Hepatocyte (in vitro differentiated cells): ENCODE data around the gene ATP9B.

Source experiments
- EZH2 ChIP-seq: fragments of 200-600 bp; sonication (generic); IDR thresholded peaks from 2 replicates; pipeline ENCODE4 v1.6.1; 2016; ENCODE audit warnings: antibody characterized with exemption, mild to moderate bottlenecking, borderline replicate concordance
- TF ChIP-seq, protein P1 (sequence below): fragments of 200-600 bp; sonication (generic); IDR thresholded peaks from 2 replicates; pipeline ENCODE4 v1.5.1; 2016; ENCODE audit warnings: antibody characterized with exemption, mild to moderate bottlenecking; ENCODE audit not compliant: poor library complexity

DNA sequence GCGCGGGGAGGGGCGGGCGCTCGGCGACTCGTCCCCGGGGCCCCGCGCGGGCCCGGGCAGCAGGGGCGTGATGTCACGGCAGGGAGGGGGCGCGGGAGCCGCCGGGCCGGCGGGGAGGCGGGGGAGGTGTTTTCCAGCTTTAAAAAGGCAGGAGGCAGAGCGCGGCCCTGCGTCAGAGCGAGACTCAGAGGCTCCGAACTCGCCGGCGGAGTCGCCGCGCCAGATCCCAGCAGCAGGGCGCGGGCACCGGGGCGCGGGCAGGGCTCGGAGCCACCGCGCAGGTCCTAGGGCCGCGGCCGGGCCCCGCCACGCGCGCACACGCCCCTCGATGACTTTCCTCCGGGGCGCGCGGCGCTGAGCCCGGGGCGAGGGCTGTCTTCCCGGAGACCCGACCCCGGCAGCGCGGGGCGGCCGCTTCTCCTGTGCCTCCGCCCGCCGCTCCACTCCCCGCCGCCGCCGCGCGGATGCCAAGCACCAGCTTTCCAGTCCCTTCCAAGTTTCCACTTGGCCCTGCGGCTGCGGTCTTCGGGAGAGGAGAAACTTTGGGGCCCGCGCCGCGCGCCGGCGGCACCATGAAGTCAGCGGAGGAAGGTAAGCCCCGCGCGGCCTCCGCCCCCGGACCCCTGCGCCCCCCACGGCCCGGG lies 326.7 kb downstream of the ATP9B start, which contains the start of gene NFATC1:
- no peak for TF ChIP-seq EZH2
- TF ChIP-seq, protein P1, sequence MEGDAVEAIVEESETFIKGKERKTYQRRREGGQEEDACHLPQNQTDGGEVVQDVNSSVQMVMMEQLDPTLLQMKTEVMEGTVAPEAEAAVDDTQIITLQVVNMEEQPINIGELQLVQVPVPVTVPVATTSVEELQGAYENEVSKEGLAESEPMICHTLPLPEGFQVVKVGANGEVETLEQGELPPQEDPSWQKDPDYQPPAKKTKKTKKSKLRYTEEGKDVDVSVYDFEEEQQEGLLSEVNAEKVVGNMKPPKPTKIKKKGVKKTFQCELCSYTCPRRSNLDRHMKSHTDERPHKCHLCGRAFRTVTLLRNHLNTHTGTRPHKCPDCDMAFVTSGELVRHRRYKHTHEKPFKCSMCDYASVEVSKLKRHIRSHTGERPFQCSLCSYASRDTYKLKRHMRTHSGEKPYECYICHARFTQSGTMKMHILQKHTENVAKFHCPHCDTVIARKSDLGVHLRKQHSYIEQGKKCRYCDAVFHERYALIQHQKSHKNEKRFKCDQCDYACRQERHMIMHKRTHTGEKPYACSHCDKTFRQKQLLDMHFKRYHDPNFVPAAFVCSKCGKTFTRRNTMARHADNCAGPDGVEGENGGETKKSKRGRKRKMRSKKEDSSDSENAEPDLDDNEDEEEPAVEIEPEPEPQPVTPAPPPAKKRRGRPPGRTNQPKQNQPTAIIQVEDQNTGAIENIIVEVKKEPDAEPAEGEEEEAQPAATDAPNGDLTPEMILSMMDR = no peak
